Right ventricle myocardium superior (tissue), 1 donor: Measurements from ENCODE around the gene STARD5. TPM values are rescaled to one million over a fixed set of nuclear protein-coding genes. Genes with fewer than 3 reads are reported as not detected.
"Not testable (repeated sequence)": the region's sequence is repeated elsewhere in the genome, so short reads cannot be mapped to it uniquely, and the experiment has no call there.

Experiments
- ATAC-seq: fragments of 200-7000 bp; cut with Tn5 transposase; one replicate; pipeline ENCODE4 v1.9.1; 2020; ENCODE audit warnings: mild to moderate bottlenecking; ENCODE audit not compliant: poor library complexity
- DNase-seq: peaks from one replicate; pipeline ENCODE4 v3.0.0-alpha.2; 2020
- intact Hi-C: fragments of 100-400 bp; cut with DNase I; formaldehyde crosslinking; loops from one replicate; pipeline ENCODE4 v1.11.2; 2022
- total RNA-seq: library from RNA; stranded (reverse); fragmentation: NEBNext Ultra II Directional; extraction: Animal tissue kit (Norgen Biotek cat#: 25700); gene quantifications from one replicate; pipeline ENCODE4 v1.2.1, GENCODE V29; 2021
- donor health status: DM: no; HTN: yes; CAD: no; lungs with severe emphysema.

The STARD5 gene
- total RNA-seq, 1 donor from 2014 or later: 2.3 TPM

GRCh38 chr15:81339321-81339720 lies 15.4 kb upstream of the STARD5 start:
- intact Hi-C loops: no loop called here
- DNase-seq (no peak), ATAC-seq (no peak)

DNA sequence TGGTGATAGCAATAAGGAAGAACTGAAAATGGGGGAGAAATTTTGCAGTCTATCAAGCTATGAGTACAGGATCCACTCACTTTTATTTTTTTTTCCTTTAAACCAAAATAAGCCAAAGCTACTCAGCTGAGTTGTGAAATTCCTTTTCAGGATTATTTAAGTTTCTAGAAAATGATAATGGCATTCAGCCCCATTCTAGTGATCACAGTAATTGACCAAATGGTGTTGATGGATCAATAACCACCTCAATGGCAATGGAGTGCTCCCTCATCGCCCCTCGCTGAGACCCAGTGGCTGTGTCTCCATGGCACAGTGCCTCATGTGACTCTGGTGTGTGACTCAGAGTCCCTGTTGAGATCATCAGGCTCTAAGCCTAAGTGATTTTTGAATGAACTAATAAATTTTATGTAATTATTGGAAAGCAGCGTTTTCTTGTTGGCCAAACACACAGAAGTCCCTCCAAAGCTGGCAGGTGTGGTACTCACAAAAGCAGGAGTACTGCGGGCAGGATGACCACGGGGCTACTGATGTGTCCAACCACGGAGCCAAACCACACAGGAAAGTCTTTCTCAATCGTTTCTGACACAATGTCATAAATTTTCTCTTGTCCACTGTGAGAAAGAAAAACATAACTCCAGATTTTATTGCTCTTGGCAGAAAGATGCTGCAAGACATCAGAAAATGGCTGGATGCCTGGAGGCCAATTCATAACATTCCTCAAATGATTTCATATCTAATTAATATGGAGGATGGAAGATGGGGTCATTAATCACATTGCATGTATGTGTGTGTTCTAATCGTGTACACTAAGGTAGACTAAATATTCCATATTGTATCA lies 14.4 kb upstream of the STARD5 start:
- DNase-seq: peak; percentile 49
- intact Hi-C loops: no loop called here
- ATAC-seq: peak; percentile 79

DNA sequence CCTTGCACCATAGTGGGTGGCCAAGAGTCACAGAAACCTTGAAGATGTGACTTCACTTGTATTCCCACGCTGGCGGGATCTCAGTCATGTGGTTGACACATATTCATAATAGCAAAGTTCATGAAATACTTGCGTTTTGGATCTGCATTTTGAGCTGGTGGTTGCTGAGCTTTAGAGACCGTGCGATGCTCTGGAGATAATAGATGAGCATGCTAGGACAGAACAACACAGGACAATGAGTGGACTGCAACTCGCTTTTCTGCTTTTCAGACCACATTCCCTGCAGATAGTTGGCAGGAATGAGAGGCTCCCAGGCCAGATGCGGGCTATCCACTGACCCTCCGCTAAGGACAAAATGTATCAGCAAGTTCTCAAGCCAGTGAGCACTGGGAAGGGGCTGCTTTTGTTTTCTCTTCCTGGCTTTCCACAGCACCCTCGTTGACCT lies 13.8 kb upstream of the STARD5 start:
- peak; percentile 43 for DNase-seq
- ATAC-seq: peak; percentile 30
- intact Hi-C loops: no loop called here

DNA sequence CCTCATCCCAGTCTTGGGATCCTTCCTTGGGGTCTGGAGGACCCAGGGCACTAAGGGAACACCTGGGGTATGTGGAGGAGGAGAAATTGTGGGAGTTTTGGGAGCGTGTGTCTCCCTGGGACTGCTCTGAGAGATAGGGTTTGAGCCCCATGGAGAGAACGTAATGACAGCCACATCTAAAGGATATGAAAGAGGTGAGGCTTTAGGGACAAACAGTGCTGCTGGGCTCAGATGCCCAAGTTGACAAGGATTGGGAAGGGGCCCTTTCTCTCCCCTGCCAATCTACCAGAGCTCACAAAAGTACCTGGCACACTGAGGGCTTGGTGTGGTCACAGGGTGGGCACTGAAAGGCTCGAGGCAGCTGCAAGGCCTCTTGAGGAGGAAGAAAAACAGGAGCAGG lies 13.3 kb upstream of the STARD5 start:
- intact Hi-C loops: no loop called here
- DNase-seq: no peak
- ATAC-seq: no peak

DNA sequence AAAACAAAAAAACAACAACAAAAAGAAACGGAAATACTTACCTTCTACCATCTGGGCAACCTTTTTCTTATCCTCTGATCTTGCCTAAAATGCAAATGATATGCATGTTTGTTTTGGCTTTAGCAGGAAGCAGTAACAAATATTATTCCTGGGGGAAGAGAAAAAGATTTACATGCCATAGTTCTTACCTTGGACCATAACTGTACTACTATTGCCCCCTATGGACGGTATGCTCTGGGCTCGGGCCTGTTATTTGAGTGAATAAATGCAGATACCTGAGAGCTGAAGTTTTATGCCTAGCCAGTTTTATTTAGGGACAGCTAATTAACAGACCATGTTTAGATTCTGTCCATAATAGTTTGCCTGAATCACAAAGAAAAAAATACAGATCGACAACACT lies 12.6 kb upstream of the STARD5 start:
- peak; percentile 36 for DNase-seq
- no peak for ATAC-seq
- intact Hi-C loops: no loop called here

- DNase-seq (no peak), ATAC-seq (no peak)
- intact Hi-C loops: no loop called here
These were observed 11.7 kb upstream of the STARD5 start for GRCh38 chr15:81335631-81336030.

DNA sequence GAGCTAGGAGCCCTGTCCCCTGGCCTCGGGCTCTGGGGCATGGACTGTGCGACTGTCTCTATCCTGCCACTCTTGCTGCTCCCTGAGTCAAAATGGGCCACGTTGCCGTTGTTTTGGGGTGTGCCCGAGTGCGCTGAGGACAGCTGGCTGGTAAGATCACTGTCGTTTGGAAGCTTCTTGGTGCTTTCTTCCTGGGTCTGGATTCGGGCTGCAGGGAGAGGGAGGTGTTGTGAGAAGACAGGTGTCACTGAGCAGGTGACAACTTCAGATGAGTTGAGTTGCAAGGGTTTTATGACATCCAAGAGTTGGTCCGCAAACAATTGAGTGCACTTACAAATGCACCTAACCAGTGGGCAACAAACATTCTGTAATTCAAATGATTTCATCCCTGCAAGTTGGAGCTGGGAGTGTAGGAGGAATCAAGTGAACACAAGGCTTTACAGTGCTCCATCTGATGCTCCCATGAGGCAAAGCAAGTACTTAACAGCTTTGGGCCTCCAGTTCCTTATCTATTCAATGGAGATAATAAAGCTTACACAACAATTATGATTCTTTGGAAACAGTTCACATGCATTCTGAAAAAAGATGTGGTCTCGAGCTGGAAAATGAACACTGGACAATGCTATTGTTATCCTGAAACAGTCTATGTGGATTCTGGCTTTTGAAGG lies 11.0 kb upstream of the STARD5 start:
- DNase-seq: peak; percentile 34
- intact Hi-C loops: no loop called here
- peak; percentile 38 for ATAC-seq

- DNase-seq: no peak
- ATAC-seq: no peak
- intact Hi-C loops: no loop called here
These were observed 9.4 kb upstream of the STARD5 start for GRCh38 chr15:81333363-81333762.

GRCh38 chr15:81332326-81332725 lies 8.4 kb upstream of the STARD5 start:
- DNase-seq: no peak
- intact Hi-C loops: no loop called here
- ATAC-seq: no peak

- DNase-seq: no peak
- intact Hi-C loops: no loop called here
- ATAC-seq: no peak
These were observed 7.7 kb upstream of the STARD5 start for GRCh38 chr15:81331600-81331999.

DNA sequence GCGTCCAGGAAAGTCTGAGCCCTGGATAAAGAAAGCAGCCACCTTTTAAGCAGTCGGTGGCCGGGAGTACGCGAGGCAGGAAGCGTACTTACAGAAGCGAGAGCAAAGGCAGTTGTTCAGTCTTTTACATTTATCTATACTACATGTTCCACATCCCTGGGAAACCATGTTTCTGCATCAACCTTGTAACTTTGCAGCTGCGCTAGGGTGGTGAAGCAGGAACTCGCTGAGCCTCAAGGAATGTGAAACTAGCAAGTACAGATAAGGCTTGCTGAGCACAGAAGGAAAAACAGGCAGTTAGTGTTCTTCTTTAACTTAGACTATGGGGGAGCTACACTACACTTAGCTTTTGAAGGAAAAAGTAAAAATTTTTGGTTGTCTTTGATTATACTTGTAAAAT lies 7.2 kb upstream of the STARD5 start:
- intact Hi-C loops, ATAC-seq, DNase-seq: not testable (repeated sequence)

DNA sequence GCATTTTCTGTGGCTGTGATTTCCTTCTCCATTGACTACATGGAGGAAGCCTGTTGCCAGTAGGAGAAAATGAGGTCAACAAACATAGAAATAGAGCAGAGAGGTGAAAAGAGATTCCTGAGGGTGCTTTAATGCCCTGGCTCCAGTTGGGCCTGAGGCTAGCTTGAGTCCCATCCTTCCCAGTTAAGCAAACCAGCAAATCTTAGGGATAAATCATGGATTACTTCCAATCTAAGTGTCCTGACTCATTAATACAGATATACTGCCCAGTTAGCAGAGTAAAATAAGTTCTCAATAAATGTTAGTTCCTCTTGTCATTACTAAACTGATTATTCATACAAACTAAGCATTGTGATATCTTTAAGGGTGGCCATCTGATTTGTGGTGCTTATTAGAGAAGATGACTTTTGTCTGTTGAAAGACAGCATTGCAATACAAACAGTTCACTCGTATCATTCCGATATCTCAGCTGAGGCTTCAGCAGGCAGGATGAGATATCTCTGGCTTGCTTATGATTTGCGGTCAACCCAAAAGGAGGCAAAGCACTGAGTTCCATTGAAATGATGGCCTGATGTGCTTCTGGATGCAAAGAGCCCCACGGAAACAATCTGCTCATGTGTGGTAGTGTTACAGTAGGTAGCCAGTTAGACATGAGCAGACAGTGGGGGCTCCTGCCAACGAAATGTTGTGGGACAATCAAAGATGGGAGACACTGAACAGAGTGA lies 6.6 kb upstream of the STARD5 start:
- intact Hi-C loops: no loop called here
- ATAC-seq (no peak), DNase-seq (no peak)

GRCh38 chr15:81329446-81329845 lies 5.5 kb upstream of the STARD5 start:
- ATAC-seq: no peak
- intact Hi-C loops: no loop called here

DNA sequence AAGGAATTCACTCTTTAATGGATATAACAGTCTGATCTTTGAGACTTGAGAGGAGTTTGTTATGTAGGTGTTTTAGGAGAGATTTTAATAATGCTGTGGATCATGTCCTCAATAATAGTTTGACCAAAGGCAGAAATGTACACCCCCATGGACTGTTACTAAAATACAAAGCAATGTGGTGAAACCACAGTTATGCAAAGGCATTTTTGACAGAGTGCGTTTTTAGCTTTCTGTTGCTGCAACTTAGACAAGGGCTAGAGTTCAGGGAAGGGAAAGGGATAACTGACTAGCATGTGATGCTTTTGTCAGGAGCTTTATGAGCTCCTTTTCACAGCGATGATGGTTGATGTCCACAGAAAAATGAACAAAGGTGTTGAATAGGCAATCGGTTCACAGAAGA lies 3.6 kb upstream of the STARD5 start:
- no peak for ATAC-seq
- intact Hi-C loops: no loop called here

More at GRCh38 chr15:81329446-81329845, 5.5 kb upstream of the STARD5 start:
- no peak for DNase-seq

GRCh38 chr15:81326466-81327212 lies 2.7 kb upstream of the STARD5 start:
- intact Hi-C loops: no loop called here
- DNase-seq: no peak
- ATAC-seq: no peak

More for the DNA sequence above, 3.6 kb upstream of the STARD5 start:
- no peak for DNase-seq

DNA sequence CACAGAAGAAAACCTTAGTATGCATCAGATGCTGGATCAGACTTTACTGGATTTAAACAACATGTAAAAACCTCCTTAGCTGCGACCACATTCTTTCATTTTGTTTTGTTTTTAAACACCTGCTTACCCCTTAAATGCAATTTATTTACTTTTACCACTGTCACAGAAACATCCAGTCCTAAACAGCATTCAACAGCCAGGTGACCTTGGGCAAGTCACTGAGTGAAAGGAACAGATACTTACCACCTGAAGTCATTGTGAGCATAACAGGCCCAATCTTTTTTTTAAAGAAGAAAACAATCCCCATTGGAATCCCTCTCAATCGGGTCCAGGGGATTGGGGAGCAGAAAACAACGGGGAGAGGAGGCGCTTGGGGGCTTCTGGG lies 390 bp downstream of the STARD5 start:
- ATAC-seq (no peak), DNase-seq (no peak)
- intact Hi-C loops: no loop called here

GRCh38 chr15:81322676-81323253 lies 1.2 kb downstream of the STARD5 start:
- DNase-seq (no peak), ATAC-seq (no peak)
- intact Hi-C loops: no loop called here

GRCh38 chr15:81321667-81322066 lies 2.3 kb downstream of the STARD5 start:
- no peak for ATAC-seq
- DNase-seq: no peak
- intact Hi-C loops: no loop called here

DNA sequence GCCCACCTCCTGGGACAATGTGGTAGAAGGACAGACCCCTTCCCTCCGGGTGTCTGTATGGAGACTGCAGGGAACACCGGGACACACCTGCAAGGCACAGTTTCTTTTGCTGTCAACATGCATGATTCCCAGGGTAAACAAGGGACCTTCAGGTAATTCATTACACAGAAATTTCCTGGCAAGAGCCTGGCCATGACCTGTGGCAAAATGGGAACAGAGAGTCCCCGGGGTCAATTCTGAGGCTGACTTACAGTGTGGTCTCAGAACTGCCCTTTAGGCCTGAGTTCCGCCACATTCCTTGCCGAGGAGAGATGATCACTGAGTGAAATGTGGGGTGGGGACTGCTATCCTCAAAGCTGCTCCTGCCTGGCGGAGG lies 6.3 kb downstream of the STARD5 start:
- intact Hi-C loops: no loop called here
- DNase-seq (no peak), ATAC-seq (no peak)
